Left forelimb (tissue), 1 donor: Measurements from ENCODE around the gene PCDHGC5.

Experiments
- DNase-seq: peaks from one replicate; pipeline ENCODE4 v3.0.0-alpha.2; 2018; ENCODE audit warnings: low spot score

Gene PCDHGC5

DNA sequence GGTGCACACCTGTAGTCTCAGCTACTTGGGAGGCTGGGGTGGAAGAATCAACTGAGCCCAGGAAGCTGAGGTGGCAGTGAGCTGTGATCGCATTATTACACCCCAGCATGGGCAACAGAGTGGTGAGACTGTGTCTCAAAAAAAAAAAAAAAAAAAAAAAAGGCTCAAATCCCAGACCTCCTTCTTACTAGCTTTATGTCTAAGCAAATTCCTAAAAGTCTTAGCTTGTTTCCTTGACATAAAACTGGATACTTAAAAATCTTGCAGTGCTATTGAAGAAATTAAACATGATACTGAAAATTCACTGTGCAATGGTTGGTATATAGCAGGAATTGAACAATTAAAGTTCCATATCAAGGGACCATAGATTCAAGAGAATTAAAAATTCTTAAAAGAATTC is 45.0 kb downstream of the PCDHGC5 start:
- DNase-seq = no peak

DNA sequence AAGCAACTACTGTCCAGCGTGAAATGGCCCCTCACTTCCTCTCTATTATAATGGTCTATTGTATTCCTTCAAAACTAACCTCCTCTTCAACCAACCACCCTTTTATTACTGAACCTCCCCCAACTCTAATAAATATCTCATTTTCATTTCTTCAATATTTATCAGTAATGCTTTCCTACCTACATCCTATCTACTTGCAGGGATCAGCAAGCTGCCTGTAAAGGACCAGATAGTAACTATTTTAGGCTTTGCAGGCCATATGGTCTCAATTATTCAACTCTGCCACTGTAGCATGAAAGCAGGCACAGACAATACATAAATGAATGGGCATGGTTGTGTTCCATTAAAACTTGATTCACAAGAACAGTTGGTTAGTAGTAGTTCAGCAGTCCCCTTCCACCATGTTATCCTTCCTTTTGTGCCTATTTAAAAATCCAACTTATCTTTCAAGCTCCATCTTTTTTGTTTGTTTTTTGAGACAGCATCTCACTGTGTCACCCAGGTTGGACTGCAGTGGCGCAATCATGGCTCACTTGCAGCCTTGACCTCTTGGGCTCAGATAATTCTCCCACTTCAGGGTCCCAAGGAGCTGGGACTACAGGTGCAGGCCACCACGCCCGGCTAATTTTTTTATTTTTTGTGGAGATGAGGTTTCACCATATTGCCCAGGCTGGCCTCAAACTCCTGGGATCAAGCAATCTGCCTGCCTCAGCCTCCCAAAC is 45.8 kb downstream of the PCDHGC5 start:
- no peak for DNase-seq
